K562 (cell line): Measurements from ENCODE around the gene LSR. TPM values are rescaled to one million over a fixed set of nuclear protein-coding genes. Genes with fewer than 3 reads are reported as not detected.

Experiments
- ATF1 ChIP-seq, 2 experiments: fragments of 450-650 bp in 1 of 2; IDR thresholded peaks; 2 replicates each; pipeline ENCODE4 v1.6.1; 2016; ENCODE audit warnings: missing compliant biosample characterization in 1 of 2, missing genetic modification characterization in 1 of 2
- CC2D1A ChIP-seq: fragments of 450-650 bp; IDR thresholded peaks from 2 replicates; pipeline ENCODE4 v1.6.1; 2017; ENCODE audit warnings: mild to moderate bottlenecking
- CREB1 ChIP-seq, 2 experiments: sonication (generic) in 1 of 2; formaldehyde crosslinking in 1 of 2; IDR thresholded peaks; 2 replicates each; pipeline versions ENCODE4 v1.6.1 to v1.8.0; 2012 to 2022; ENCODE audit warnings: inconsistent platforms in 1 of 2, mild to moderate bottlenecking in 1 of 2, missing genetic modification reagents in 1 of 2, moderate library complexity in 1 of 2
- ILF3 ChIP-seq: fragments of 450-650 bp; IDR thresholded peaks from 2 replicates; pipeline ENCODE4 v1.6.1; 2018; ENCODE audit warnings: antibody characterized with exemption, mild to moderate bottlenecking, moderate library complexity, borderline replicate concordance
- KDM4B ChIP-seq, 2 experiments: fragments of 450-650 bp in 1 of 2; sonication (generic) in 1 of 2; IDR thresholded peaks; 2 replicates each; pipeline ENCODE4 v1.6.1; 2016 to 2017; ENCODE audit warnings: borderline replicate concordance in 2 of 2, antibody characterized with exemption in 1 of 2, low read depth in 1 of 2, mild to moderate bottlenecking in 1 of 2
- MECOM ChIP-seq: fragments of 250-450 bp; sonication (Bioruptor Pico); IDR thresholded peaks from 2 replicates; pipeline ENCODE4 v1.8.0; 2022; ENCODE audit warnings: inconsistent platforms
- NFE2 ChIP-seq: IDR thresholded peaks from 2 replicates; pipeline ENCODE4 v1.6.1; 2014; ENCODE audit warnings: antibody characterized with exemption, low read depth
- NFIX ChIP-seq: fragments of 250-450 bp; sonication (Bioruptor Pico); IDR thresholded peaks from 2 replicates; pipeline ENCODE4 v1.4.0; 2020; ENCODE audit warnings: low read depth, mild to moderate bottlenecking, moderate library complexity
- NUFIP1 ChIP-seq: fragments of 450-650 bp; IDR thresholded peaks from 2 replicates; pipeline ENCODE4 v1.6.1; 2018; ENCODE audit not compliant: partially characterized antibody
- RBFOX2 ChIP-seq: fragments of 200-400 bp; formaldehyde crosslinking; IDR thresholded peaks from 2 replicates; pipeline ENCODE4 v1.6.1; 2017; ENCODE audit warnings: low read depth, mild to moderate bottlenecking, low read length, moderate library complexity
- RCOR1 ChIP-seq, 2 experiments: IDR thresholded peaks; 2 replicates each; pipeline ENCODE4 v1.6.1; 2012; ENCODE audit warnings: low read depth in 2 of 2, low read length in 2 of 2, borderline replicate concordance in 1 of 2, improper control_type of control experiment in 1 of 2
- SMARCA4 ChIP-seq: fragments of 450-650 bp; IDR thresholded peaks from 2 replicates; pipeline ENCODE4 v1.6.1; 2016
- ZFX ChIP-seq: sonication (generic); formaldehyde crosslinking; IDR thresholded peaks from 2 replicates; pipeline ENCODE4 v1.8.0; 2022; ENCODE audit warnings: mild to moderate bottlenecking, missing genetic modification reagents, moderate library complexity
- ZNF165 ChIP-seq: fragments of 250-450 bp; sonication (Bioruptor Pico); IDR thresholded peaks from 2 replicates; pipeline ENCODE4 v1.4.0; 2020; ENCODE audit warnings: borderline replicate concordance
- ZNF445 ChIP-seq: fragments of 250-450 bp; sonication (Bioruptor Pico); IDR thresholded peaks from 2 replicates; pipeline ENCODE4 v1.4.0; 2020; ENCODE audit warnings: low read depth, mild to moderate bottlenecking, moderate library complexity
- ZNF583 ChIP-seq: fragments of 250-450 bp; sonication (Bioruptor Pico); IDR thresholded peaks from 2 replicates; pipeline ENCODE4 v1.4.0; 2020
- polyA plus RNA-seq, 8 experiments: library from polyadenylated mRNA; depleted of rRNA in 4 of 8; stranded (reverse) in 5 of 8; unstranded in 3 of 8; fragments of >200 nt; fragmentation: Nextera tagmentation in 2 of 8; fragmentation: Illumina TruSeq in 1 of 8; extraction: Ambion mirVana in 2 of 8; extraction: Trizol in 1 of 8; gene quantifications; 2 replicates each; pipeline versions ENCODE4 v1.2.1 to v1.2.3, GENCODE V29; 2011 to 2014; ENCODE audit warnings: inconsistent platforms in 1 of 8, missing spikeins in 1 of 8
- total RNA-seq, 7 experiments: library from RNA; depleted of rRNA in 6 of 7; stranded (reverse); fragments of >200 nt in 6 of 7; fragmentation: Illumina TruSeq in 2 of 7; extraction: Trizol in 2 of 7; gene quantifications; 2 replicates each; pipeline versions ENCODE4 v1.2.1 to v1.2.3, GENCODE V29; 2011 to 2021; ENCODE audit warnings: low replicate concordance in 1 of 7
- TF ChIP-seq, protein P1 (sequence below): fragments of 450-650 bp; IDR thresholded peaks from 2 replicates; pipeline ENCODE4 v1.6.1; 2014; ENCODE audit warnings: low read depth, mild to moderate bottlenecking, moderate library complexity, borderline replicate concordance

The LSR gene
- total and polyA plus RNA-seq, 9 of the 15 experiments (the other 6 are each of a cell fraction or from before 2014, with no cell fraction given), result 0.44 to 87.9 (median 28.0) TPM

DNA sequence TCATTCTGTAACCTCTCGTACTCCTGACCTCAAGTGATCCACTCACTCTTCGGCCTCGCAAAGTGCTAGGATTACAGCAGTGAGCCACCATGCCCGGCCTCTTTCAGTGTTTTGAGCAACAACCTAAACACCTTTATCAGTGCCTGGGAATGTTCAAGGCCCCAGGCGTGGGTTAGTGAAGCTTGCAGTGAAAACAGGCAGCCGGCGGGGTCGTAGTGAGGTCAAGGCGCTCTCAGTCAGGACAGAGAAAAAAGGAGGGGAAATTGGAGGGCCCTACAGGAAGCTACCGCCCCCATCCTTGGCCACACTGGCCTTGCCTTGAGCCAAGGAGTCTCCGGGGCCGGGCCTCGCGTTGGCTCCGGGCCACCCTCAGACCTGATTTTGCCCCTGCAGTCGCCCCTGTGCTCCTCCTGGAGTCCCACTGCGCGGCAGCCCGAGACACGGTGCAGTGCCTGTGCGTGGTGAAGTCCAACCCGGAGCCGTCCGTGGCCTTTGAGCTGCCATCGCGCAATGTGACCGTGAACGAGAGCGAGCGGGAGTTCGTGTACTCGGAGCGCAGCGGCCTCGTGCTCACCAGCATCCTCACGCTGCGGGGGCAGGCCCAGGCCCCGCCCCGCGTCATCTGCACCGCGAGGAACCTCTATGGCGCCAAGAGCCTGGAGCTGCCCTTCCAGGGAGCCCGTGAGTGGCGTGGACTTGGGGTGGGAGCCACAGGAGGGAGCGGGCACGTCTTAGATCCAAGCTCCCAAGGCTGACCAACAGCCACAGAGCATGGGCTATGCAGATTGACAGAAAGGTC lies 60.9 kb downstream of the LSR start (continued):
- TF ChIP-seq CREB1 (IDR thresholded peaks at IDR 0.05) (no peak; the same call in 1 of the 2 replicates), CREB1 (CRISPR knock-in tag; IDR thresholded peaks at IDR 0.05) (no peak), ILF3 (no peak), ZNF583 (peak; percentile 95), NUFIP1 (peak; percentile 78), ZNF165 (CRISPR knock-in tag) (no peak), NFIX (CRISPR knock-in tag) (no peak), RCOR1 (IDR thresholded peaks at IDR 0.05; ENCODE audit: borderline replicate concordance in 1 of 2, low read depth in 2 of 2, low read length in 2 of 2) (peak in 1 of 2 experiments; percentile 75; a peak in 2 of 4 replicates), CC2D1A (no peak), KDM4B (IDR thresholded peaks at IDR 0.05; ENCODE audit: borderline replicate concordance in 2 of 2, low read depth in 1 of 2) (no peak), NFE2 (no peak), RBFOX2 (peak; percentile 91), ZFX (CRISPR knock-in tag) (peak; percentile 57), SMARCA4 (no peak), ZNF445 (CRISPR knock-in tag) (no peak), MECOM (CRISPR knock-in tag) (peak; percentile 81), ATF1 (CRISPR knock-in tag; IDR thresholded peaks at IDR 0.05) (no peak), ATF1 (tag; IDR thresholded peaks at IDR 0.05) (peak; percentile 76)
- TF ChIP-seq, protein P1, sequence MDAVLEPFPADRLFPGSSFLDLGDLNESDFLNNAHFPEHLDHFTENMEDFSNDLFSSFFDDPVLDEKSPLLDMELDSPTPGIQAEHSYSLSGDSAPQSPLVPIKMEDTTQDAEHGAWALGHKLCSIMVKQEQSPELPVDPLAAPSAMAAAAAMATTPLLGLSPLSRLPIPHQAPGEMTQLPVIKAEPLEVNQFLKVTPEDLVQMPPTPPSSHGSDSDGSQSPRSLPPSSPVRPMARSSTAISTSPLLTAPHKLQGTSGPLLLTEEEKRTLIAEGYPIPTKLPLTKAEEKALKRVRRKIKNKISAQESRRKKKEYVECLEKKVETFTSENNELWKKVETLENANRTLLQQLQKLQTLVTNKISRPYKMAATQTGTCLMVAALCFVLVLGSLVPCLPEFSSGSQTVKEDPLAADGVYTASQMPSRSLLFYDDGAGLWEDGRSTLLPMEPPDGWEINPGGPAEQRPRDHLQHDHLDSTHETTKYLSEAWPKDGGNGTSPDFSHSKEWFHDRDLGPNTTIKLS, result peak; percentile 49; the same call in 1 of the 2 replicates
